VCaP (cell line): Measurements from ENCODE around the gene VDR.
A peak's percentile ranks its signal among the peaks of the same experiment; 100 is the strongest.

ENCODE experiments used
- H3K27ac ChIP-seq: fragments of 450-650 bp; 2 replicates; pipeline ENCODE4 v1.5.1; 2017
- TF ChIP-seq, protein P1 (sequence below): fragments of 450-650 bp; conservative IDR thresholded peaks from 2 replicates; pipeline ENCODE4 v1.5.1; 2017; ENCODE audit warnings: mild to moderate bottlenecking, moderate library complexity

VDR gene

DNA sequence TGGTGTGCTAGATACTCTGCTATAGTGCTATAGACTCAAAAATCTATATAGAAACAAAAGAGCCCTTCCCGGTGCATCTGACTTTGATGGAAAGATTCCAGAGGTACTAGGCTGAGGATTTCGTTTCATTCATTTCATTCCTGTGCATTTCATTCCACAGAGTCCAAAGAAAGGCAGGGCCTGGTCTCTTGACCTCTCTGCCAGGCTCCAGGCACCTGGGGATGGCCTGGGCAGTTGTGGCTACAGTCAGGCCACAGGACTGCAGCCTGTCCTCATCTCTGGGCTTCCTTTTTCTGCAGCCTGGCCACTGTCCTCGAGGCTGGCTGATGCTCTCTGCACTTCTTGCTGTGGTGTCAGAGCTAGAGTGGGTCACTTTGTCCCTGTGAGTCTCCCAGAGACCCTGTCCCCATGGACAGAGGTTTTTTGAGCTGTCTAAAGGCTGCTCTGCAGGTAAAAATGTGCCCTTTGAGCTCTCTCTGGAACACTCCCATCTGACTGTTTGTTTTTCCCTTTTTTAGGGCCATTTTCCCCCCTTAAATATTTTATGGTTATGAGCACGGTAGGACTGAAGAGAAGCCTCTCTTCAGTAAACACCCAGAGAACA is 3.2 kb upstream of the VDR start:
- H3K27ac ChIP-seq = peak overlapping the region; percentile 68
- TF ChIP-seq, protein P1, sequence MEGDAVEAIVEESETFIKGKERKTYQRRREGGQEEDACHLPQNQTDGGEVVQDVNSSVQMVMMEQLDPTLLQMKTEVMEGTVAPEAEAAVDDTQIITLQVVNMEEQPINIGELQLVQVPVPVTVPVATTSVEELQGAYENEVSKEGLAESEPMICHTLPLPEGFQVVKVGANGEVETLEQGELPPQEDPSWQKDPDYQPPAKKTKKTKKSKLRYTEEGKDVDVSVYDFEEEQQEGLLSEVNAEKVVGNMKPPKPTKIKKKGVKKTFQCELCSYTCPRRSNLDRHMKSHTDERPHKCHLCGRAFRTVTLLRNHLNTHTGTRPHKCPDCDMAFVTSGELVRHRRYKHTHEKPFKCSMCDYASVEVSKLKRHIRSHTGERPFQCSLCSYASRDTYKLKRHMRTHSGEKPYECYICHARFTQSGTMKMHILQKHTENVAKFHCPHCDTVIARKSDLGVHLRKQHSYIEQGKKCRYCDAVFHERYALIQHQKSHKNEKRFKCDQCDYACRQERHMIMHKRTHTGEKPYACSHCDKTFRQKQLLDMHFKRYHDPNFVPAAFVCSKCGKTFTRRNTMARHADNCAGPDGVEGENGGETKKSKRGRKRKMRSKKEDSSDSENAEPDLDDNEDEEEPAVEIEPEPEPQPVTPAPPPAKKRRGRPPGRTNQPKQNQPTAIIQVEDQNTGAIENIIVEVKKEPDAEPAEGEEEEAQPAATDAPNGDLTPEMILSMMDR = no peak

GRCh38 chr12:47903927-47904712 is 674 bp downstream of the VDR start:
- TF ChIP-seq, protein P1 = no peak
- H3K27ac ChIP-seq = peak overlapping the region; percentile 90

DNA sequence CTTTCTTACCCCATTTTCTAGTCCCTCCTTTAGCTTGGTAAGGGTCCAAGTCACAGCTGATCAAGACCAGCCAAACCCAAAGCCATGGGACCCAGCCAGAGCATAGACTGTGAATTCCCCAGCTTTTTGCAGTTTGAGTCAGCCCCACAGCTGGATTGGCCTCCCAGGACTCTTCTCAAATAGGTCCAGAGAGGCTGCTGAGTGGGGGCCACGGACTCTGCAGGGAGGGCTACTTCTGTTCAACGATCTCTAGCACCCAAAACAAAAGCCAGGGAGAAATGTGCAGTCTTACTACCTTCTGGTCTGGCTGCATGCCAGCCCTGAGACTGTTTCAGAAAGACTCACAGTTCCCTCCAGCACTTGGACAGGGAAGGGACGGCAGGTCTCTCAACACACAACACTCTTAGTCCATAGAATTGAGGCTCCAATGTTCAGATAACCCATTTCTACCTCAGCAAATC is 1.6 kb downstream of the VDR start:
- TF ChIP-seq, protein P1 = no peak
- no peak overlapping the region for H3K27ac ChIP-seq

DNA sequence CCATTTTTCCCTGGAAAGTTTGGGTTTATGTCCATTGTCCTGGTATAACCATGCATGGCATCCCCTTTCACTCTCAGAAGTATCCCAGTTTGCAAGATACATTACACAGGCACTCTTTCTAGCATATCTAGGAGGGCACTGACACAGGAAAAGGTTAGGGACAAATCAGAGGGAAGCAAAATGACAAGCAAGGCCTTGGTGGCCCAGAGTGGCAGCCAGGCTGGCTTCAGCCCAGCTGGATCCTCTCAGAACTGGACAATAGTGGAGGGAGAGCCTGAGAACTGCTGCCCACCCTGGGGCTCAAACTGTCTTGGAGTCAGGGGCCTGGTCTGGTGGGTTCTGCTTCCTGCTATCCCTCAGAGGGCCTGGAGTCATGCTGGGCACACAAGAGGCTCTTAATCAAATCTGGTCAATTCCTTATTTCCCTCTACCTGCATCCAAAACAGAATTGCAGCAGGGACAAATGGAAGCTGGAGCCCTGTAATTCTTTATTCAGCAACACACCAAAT is 2.6 kb downstream of the VDR start:
- TF ChIP-seq, protein P1 = no peak
- no peak overlapping the region for H3K27ac ChIP-seq

GRCh38 chr12:47901718-47902093 is 3.1 kb downstream of the VDR start:
- TF ChIP-seq, protein P1 = no peak
- H3K27ac ChIP-seq = no peak overlapping the region

GRCh38 chr12:47901063-47901717 is 3.6 kb downstream of the VDR start:
- TF ChIP-seq, protein P1 = no peak
- H3K27ac ChIP-seq = peak overlapping the region; percentile 22; the same call in 1 of the 2 replicates
